NAMALWA (cell line): ENCODE results near the gene ADCY3.
"Not testable (repeated sequence)": the region's sequence is repeated elsewhere in the genome, so short reads cannot be mapped to it uniquely, and the experiment has no call there.

Experiments used
- DNase-seq: peaks from one replicate; pipeline ENCODE4 v3.0.0-alpha.2; 2015; ENCODE audit warnings: low spot score

The ADCY3 gene

DNA sequence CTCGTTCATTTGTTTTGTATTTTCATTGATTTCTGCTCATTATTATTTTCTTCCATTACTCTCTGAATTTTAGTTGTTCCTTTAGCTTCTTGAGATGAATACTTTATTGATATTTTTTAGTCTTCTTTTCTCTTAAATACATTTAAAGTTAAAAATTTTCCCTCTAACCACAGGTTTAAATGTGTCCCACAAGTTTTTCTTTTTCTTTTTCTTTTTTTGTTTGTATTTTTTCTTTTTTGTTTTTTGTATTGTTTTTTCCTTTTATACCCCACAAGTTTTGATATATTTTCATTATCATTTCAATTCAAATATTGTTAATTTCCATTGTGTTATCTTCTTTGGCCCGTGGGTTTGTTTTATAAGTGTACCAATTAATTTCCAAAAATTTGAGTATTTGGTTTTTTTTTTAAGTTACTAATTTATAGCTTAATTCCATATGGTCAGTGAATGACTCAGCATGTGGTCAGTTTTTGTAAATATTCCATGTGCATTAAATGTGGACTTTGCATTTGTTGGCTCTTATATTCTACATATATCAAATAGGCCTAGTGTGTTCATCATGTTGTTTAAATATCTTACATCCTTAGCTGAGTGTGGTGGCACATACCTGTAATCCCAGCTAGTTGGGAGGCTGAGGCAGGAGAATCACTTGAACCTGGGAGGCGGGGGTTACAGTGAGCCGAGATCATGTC is 110.6 kb downstream of the ADCY3 start:
- DNase-seq, result no peak

DNA sequence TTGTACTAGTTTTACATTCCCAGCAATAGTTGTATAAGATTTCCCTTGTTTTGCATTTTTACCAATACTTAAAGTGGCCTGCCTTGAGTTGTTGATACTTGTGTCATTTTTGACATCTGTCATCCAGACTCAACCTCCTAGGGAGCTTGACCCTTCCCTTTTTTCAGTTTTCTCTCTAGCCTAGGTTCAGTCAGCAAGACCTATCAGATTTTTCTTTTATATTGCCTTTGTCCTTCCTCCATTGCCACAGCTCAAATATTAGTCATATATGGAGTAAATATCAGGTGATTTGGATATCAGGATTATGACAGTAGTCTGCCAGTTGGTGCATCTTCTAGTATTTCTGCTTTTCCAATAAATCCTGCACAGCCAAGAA is 113.4 kb downstream of the ADCY3 start:
- DNase-seq, result no peak

DNA sequence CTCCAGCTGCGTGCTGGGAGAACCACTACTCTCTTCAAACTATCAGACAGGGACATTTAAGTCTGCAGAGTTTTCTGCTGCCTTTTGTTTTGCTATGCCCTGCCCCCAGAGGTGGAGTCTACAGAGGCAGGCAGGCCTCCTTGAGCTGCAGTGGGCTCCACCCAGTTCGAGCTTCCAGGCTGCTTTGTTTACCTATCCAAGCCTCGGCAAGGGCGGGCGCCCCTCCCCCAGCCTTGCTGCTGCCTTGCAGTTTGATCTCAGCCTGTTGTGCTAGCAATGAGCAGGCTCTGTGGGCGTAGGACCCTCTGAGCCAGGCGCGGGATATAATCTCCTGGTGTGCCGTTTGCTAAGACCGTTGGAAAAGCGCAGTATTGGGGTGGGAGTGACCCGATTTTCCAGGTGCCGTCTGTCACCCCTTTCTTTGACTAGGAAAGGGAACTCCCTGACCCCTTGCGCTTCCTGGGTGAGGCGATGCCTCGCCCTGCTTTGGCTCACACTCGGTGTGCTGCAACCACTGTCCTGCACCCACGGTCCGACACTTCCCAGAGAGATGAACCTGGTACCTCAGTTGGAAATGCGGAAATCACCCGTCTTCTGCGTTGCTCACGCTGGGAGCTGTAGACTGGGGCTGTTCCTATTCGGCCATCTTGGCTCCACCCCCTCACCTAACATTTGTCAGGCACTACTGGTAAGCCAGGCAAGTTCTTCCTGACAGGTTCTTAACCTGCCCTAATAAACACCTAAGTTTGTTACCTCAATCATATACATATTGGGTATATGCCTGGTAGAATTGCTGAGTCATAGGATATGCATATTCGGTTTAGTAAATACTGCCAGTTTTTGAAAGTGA is 114.0 kb downstream of the ADCY3 start:
- not testable (repeated sequence) for DNase-seq

DNA sequence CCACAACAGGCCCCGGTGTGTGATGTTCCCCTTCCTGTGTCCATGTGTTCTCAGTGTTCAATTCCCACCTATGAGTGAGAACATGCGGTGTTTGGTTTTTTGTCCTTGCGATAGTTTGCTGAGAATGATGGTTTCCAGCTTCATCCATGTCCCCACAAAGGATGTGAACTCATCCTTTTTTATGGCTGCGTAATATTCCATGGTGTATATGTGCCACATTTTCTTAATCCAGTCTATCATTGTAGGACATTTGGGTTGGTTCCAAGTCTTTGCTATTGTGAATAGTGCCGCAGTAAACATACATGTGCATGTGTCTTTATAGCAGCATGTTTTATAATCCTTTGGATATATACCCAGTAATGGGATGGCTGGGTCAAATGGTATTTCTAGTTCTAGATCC is 119.5 kb downstream of the ADCY3 start:
- DNase-seq, result not testable (repeated sequence)

DNA sequence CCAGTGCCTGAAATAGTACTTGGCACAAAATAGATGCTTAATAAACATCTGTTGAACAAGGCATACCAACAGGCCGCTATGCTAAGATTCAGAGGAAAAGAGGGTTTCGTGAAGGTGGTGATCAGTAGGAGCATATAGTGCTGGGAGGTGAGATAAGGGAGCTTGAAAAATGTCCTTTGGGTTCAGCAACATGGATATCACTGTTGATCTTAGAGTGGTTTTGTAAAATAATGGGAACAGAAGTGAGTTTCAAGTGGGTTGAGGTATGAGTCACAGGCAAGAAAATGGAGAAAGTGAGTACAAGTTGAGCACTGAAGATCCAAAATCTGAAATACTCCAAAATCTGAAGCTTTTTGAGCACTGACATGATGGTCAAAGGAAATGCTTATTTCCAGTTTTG is 122.4 kb downstream of the ADCY3 start:
- no peak for DNase-seq

DNA sequence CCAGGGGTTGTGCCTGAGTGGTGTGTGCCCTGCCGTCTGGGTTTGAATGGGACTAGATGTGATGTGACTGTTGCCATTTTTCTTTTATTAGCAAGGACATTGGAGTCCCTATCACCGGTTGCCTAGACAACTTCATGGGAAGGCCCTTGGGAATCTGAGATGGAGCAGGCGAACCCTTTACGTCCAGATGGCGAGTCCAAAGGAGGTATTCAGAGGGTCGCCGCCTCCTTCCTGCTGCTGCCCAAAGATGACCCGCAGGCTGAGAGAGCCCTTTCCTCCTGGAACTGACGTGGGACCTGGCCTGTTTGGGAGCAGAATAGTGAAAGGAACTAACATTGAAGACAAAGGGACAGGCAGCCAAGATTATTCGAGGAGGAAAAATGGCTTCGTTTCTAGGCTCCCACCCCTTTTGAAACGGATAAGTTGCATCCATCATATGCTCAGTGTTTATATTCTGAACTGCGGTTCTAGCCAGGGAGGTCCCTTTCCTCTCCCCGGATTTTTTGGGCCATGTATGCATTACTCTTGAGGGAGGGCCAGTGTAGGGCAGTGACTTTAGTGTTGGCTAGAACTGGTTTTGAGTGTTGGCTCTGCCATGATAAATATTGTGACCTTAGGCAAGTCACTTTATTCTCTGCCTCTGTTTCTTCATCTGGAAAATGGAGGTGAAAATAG is 126.1 kb downstream of the ADCY3 start:
- peak; percentile 48 for DNase-seq

DNA sequence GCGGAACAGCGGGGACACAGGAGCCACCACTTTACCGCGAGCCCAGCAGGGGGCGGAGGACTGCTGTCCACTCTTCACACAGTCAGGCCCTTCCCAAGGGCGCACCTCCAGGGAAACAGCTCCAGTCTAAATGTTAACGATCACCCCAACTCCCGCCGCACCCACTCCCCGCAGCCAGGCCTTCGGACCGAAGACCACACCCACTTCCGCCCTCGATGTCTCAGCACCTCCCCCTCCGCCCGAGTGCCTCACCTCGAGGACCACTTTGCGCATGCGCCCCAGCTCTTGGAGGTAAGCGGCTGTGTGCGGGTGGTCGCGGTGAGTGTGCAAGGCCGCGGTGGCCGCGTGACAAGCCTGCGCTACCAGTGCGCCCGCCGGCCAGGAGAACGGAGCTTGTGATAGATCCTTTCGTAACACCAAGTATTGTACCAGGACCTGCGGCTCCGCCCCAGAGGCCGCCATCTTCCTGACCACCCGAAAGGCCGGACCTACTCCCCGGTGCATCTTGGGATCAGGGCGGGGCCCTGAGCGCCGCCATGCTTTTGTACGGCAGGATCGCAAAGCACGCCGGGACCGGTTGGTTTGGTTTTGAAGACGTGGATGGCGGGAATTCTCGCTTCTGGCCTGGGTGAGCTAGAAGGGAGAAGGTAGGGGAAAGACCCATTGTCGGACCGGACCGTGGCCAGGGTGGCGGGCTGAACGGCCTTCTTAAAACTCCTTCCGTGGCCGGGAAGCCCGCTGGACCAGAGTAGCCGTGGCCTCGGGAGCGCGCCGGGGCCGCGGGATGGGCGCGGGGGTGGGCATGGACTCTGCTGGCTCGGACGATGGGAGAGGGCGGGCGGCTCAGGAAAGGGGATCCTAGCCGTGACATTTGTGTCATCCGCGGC is 126.9 kb downstream of the ADCY3 start, which contains the start of the genes CENPO and PTRHD1:
Gene CENPO (plus strand): TSS at position 552 of the 887 bp plus-strand sequence. CDS start 495 bp downstream, outside the sequence.
Gene PTRHD1 (minus strand): TSS at position 518 of the 887 bp plus-strand sequence. CDS start 14 bp downstream, at position 504.
- peak; percentile 97 for DNase-seq

DNA sequence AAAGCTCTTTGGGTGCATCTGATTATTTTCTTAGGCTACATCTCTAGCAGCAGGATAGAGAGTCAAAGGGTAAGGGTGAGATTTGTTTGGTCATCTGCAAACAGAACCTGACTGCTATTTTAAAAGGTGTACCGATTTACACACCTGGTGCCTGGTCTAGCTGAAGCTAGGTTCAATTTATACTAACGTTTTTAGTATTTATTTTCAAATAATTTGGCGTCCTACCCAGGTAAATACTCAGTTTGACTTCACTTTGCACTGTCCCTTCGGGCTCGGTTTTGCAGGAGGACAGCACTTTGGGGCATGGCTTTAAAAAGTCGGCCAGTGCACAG is 127.5 kb downstream of the ADCY3 start:
- no peak for DNase-seq

DNA sequence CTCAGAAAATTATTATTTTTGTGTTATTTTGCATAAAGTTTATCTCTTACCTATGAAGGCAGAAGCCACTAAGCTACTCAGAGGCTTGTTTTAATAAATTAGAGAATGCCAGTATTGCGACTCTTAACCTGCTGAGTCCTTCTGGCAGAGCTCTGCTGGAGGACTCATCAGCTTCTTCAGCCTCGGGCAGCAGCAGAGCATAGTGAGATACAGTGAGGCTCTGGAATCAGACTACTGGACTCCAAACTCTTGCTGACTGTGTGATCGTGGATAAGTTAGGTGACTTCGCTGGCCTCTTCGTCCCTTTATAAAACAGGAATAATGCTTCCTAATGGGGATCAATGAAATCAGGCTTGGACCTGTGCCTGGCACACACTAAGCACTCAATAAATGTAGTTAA is 128.6 kb downstream of the ADCY3 start:
- DNase-seq, result no peak

DNA sequence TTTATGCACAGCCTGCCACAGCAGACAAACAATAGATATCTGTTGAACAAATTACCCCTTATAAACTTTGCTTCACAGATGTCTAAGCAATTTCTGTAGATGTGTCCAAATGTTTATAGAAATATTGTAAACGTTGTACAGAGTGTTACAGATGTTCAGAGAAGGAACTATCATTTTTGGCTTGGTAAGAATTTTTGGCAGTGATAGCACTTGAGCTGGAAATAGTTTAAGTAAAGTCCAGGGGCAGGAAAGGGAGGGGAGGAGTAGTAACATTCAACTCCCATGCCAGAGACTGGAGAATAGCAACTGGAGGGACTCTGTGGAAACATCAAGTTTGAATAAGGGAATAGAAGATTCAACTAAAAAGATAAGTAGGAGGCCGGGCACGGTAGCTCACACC is 131.2 kb downstream of the ADCY3 start:
- no peak for DNase-seq

DNA sequence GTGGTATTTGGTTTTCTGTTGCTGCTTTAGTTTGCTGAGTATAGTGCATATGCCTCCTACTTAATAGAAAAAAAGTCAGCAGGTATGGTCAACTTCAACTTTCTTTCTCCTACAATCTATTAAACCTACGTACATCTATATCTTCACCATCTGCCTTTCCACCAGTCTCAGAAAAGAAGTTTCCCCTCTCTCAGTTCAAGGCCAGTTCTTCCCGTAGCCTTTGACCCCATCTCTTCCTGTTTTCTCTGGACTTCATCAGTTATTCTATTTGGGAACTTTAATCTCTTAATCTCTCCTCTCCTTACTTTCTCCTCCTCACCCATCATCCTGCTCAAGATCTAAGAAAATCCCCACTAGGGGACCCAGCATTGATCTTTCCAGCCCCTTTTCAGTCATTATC is 132.5 kb downstream of the ADCY3 start:
- DNase-seq, result no peak

DNA sequence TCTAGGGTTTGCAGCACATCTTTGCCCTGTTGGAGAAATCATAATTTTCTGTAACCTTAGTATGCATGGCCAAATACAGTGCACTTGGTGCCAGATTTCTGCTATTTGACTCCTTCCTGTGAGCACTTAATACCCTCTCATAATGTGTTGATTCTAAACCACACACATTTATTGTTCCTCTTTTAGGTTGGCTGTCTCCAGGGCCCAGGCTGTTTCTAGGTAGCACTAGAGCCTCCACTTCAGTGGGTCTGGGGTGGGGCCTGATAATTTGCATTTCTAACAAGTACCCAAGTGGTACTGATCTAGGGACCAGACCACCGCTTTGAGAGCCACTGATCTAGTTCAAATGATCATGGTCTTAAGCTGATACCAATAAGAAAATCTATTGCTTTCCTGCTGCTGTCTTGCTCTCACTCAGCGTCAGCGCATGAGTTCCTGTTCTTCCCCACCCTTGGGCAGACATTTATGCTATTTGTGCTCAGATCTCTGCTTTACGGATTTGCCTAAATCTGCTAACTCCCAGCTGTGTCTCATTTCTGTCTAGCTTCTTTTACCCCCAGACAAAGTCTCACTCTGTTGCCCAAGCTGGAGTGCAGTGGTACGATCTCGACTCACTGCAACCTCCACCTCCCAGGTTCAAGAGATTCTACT is 134.2 kb downstream of the ADCY3 start:
- DNase-seq, result peak; percentile 87

DNA sequence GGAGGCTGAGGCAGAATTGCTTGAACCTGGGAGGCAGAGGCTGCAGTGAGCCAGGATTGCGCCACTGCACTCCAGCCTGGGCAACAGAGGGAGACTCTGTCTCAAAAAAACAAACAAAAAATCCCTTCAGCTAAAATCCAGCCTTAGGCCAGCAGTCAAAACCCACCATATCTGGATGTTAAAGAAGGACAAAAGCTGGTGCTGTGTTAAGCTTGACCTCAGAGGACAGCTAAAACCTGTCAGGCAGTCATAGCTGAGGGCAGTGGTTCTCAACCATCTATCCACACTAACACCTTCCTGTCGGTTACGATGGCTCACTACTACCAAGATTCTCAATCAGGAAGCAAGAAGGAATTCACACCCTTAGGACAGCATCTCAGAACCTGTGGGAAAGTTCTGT is 136.4 kb downstream of the ADCY3 start:
- no peak for DNase-seq

DNA sequence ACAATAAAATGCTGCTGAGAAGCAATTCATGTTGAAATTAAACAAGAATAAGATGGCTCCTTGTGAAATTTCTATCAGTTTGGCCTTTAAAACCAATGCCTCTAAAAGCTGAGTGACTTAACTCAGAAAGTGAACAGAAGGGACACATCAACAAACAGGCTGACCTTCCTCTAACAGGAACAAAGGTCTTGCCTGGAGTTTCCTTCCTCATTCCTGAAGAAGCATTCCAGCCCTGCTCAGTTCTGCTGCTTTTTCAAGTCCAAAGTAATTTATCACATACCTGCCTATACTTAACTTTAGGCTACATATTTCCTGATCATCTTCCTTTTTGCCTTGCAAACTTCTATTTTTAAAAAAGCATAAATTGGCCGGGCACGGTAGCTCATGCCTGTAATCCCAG is 140.9 kb downstream of the ADCY3 start:
- no peak for DNase-seq

DNA sequence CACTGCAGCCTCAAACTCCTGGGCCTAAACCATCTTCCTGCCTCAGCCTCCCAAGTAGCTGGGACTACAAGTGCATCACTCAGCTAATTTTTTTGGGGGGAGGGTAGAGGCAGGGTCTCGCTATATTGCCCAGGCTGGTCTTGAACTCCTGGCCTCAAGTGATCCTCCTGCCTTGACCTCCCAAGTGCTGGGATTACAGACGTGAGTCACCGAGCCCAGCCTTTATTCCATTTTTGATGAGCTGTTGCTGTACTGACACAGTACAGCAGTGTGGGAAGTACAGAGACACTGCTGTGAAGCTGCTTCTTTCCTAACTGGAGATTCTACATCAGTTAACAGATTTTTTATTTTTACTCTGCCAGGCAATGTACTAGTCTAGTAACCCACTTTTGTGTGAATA is 145.7 kb downstream of the ADCY3 start:
- no peak for DNase-seq

DNA sequence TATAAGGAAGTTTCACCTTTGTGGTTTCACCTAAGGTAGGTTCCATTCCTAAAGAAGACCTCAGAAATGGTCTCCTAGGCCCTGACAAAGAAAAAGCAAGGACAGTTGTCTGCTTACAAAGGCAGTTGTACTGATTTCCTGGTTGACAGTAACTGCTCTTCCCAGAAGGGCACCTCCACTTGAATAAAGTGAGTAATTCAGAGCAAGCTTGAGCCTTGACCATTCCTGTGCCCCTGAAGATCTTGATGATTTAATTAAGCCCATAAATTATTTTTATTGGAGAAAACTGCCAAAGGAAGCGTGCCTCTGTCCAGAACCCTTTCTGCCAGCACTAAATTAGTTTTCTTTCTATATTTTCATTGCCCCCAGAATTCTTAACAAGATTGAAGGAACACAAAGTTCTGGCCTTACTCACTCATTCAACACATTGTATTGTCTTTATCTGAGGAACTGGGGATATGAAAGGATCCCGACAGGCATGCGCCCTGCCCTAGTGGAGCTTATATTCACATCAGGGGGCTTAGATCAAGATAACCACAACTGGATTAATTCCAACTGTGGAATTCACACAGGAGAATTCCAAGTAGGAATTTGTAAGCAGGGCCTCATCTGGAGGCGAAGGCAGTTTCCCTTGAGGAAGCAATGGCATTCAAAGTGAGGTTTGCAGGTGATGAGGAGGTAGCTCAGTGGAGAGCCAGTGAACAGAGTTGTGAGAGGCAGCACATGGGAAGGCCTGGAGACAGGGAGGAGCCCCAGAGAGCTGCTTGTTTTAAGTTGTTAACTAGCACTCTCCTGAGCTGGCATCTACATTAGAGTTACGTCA is 148.1 kb downstream of the ADCY3 start:
- DNase-seq, result no peak

DNA sequence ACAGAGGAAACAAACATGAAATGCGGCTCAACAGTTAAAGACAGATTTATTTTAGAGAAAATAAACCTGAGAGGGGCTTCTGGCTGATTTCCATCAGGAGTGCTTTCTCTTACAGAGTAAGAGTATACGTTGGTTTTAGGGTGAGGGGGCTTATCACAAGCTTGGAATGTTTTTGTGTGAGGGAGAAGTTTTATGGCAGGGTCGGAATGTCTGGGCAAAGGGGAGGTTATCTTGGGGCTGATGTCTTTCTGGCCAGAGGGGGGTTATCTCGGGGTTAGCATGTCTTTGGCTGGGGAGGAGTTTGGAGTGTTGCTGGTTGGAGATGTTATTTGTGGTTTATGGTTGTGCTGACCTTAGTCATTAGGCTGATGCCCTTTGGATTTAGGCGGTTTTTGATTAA is 149.0 kb downstream of the ADCY3 start:
- no peak for DNase-seq
